Measurements from ENCODE around the gene CXXC5.
A peak's percentile ranks its signal among the peaks of the same experiment; 100 is the strongest.
"Not testable (repeated sequence)": the region's sequence is repeated elsewhere in the genome, so short reads cannot be mapped to it uniquely, and the experiment has no call there.

The CXXC5 gene

GRCh38 chr5:139696894-139697658 lies 48.9 kb downstream of the CXXC5 start:
- peak; percentile 62 for DNase-seq

- DNase-seq: peak; percentile 58
These were observed 50.5 kb downstream of the CXXC5 start for GRCh38 chr5:139698490-139699146.

GRCh38 chr5:139699351-139699750 lies 51.2 kb downstream of the CXXC5 start:
- no peak for DNase-seq

- DNase-seq: no peak
These were observed 52.5 kb downstream of the CXXC5 start for GRCh38 chr5:139700711-139701055.

- DNase-seq: no peak
These were observed 53.0 kb downstream of the CXXC5 start for GRCh38 chr5:139701056-139701741.

- DNase-seq: no peak
These were observed 54.4 kb downstream of the CXXC5 start for GRCh38 chr5:139702548-139702947.

- no peak for DNase-seq
These were observed 56.6 kb downstream of the CXXC5 start for GRCh38 chr5:139704748-139705147.

GRCh38 chr5:139705191-139705590 lies 57.0 kb downstream of the CXXC5 start:
- DNase-seq: no peak

GRCh38 chr5:139705655-139706587 lies 57.8 kb downstream of the CXXC5 start:
- no peak for DNase-seq

GRCh38 chr5:139707445-139708003 lies 59.4 kb downstream of the CXXC5 start:
- DNase-seq: no peak

GRCh38 chr5:139708434-139708861 lies 60.3 kb downstream of the CXXC5 start:
- DNase-seq: no peak

- peak; percentile 71 for DNase-seq
These were observed 60.9 kb downstream of the CXXC5 start for GRCh38 chr5:139708877-139709581.

GRCh38 chr5:139709582-139710318 lies 61.6 kb downstream of the CXXC5 start:
- no peak for DNase-seq

GRCh38 chr5:139710319-139711066 lies 62.3 kb downstream of the CXXC5 start:
- peak; percentile 37 for DNase-seq

GRCh38 chr5:139711067-139711905 lies 63.1 kb downstream of the CXXC5 start:
- peak; percentile 62 for DNase-seq

- DNase-seq: no peak
These were observed 63.7 kb downstream of the CXXC5 start for GRCh38 chr5:139711906-139712224.

GRCh38 chr5:139712412-139712811 lies 64.3 kb downstream of the CXXC5 start:
- DNase-seq: no peak

GRCh38 chr5:139713898-139714297 lies 65.7 kb downstream of the CXXC5 start:
- not testable (repeated sequence) for DNase-seq

GRCh38 chr5:139717221-139717620 lies 69.1 kb downstream of the CXXC5 start:
- no peak for DNase-seq

Measured in DMS 273 treated with DMSO at 0.1 percent for 48 hours (cell line).